Measurements from ENCODE around the gene PTPN6. TPM values are rescaled to one million over a fixed set of nuclear protein-coding genes. Genes with fewer than 3 reads are reported as not detected.
A peak's percentile ranks its signal among the peaks of the same experiment; 100 is the strongest.

The PTPN6 gene
- total and polyA plus RNA-seq, 9 of the 15 experiments (the other 6 are each of a cell fraction or from before 2014, with no cell fraction given) = 1.5 to 5.1 (median 3.9) TPM

DNA sequence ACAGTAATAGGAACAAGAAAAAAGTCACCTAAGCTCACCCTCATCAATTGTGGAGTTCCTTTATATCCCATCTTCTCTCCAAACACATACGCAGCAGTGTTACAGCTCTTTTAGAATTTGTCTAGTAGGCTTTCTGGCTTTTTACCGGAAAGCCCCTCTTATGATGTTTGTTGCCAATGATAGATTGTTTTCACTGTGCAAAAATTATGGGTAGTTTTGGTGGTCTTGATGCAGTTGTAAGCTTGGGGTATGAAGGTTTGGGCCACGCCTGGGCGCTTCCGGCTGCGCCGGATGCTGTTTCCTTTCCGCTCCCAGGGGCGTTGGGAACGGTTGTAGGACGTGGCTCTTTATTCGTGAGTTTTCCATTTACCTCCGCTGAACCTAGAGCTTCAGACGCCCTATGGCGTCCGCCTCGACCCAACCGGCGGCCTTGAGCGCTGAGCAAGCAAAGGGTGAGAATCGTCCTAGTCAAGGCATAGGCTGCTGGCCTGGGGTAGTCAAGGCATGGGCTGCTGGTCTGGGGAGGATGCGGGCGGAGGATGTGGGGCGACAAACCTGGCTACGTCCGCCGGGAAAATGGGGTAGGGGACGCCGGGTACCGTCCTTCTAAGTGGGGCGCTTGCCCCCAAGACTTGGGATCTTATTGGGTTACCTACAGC is 7.3 kb upstream of the PTPN6 start, which contains the start of the genes C12orf57 and RNU7-1 (continued):
- TF ChIP-seq BRD9 (IDR thresholded peaks at IDR 0.05; ENCODE audit: low read depth, partially characterized antibody) = no peak
- TF ChIP-seq, protein P1, sequence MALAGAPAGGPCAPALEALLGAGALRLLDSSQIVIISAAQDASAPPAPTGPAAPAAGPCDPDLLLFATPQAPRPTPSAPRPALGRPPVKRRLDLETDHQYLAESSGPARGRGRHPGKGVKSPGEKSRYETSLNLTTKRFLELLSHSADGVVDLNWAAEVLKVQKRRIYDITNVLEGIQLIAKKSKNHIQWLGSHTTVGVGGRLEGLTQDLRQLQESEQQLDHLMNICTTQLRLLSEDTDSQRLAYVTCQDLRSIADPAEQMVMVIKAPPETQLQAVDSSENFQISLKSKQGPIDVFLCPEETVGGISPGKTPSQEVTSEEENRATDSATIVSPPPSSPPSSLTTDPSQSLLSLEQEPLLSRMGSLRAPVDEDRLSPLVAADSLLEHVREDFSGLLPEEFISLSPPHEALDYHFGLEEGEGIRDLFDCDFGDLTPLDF (CRISPR knock-in tag; IDR thresholded peaks at IDR 0.05) = no peak
- TF ChIP-seq, protein P2, sequence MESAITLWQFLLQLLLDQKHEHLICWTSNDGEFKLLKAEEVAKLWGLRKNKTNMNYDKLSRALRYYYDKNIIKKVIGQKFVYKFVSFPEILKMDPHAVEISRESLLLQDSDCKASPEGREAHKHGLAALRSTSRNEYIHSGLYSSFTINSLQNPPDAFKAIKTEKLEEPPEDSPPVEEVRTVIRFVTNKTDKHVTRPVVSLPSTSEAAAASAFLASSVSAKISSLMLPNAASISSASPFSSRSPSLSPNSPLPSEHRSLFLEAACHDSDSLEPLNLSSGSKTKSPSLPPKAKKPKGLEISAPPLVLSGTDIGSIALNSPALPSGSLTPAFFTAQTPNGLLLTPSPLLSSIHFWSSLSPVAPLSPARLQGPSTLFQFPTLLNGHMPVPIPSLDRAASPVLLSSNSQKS (CRISPR knock-in tag; IDR thresholded peaks at IDR 0.05) = peak; percentile 93
- TF ChIP-seq SUPT5H (IDR thresholded peaks at IDR 0.05) = peak; percentile 100
- peak; percentile 65; the same call in 1 of the 2 replicates for TF ChIP-seq PHF8 (IDR thresholded peaks at IDR 0.05; ENCODE audit: borderline replicate concordance, low read length)
- peak; percentile 99 for TF ChIP-seq POLR2B (IDR thresholded peaks at IDR 0.05; ENCODE audit: low read depth, partially characterized antibody)
- TF ChIP-seq ZBED1 (IDR thresholded peaks at IDR 0.05) = peak; percentile 98
- TF ChIP-seq, protein P3, sequence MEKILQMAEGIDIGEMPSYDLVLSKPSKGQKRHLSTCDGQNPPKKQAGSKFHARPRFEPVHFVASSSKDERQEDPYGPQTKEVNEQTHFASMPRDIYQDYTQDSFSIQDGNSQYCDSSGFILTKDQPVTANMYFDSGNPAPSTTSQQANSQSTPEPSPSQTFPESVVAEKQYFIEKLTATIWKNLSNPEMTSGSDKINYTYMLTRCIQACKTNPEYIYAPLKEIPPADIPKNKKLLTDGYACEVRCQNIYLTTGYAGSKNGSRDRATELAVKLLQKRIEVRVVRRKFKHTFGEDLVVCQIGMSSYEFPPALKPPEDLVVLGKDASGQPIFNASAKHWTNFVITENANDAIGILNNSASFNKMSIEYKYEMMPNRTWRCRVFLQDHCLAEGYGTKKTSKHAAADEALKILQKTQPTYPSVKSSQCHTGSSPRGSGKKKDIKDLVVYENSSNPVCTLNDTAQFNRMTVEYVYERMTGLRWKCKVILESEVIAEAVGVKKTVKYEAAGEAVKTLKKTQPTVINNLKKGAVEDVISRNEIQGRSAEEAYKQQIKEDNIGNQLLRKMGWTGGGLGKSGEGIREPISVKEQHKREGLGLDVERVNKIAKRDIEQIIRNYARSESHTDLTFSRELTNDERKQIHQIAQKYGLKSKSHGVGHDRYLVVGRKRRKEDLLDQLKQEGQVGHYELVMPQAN (IDR thresholded peaks at IDR 0.05; ENCODE audit: borderline replicate concordance) = peak; percentile 47; the same call in 1 of the 2 replicates
- no peak for TF ChIP-seq TCF7L2 (IDR thresholded peaks at IDR 0.05; ENCODE audit: low read depth, low read length)
- no peak for TF ChIP-seq NR2C1 (IDR thresholded peaks at IDR 0.05)
- peak; percentile 58 for TF ChIP-seq NR2C1 (tag; IDR thresholded peaks at IDR 0.05)
- TF ChIP-seq ZFP36 (IDR thresholded peaks at IDR 0.05; ENCODE audit: low read depth, low read length, partially characterized antibody) = no peak
- peak; percentile 72 for TF ChIP-seq NELFE (IDR thresholded peaks at IDR 0.05; ENCODE audit: insufficient read depth, insufficient read length)
- TF ChIP-seq SAFB (IDR thresholded peaks at IDR 0.05; ENCODE audit: borderline replicate concordance, low read depth, low read length) = no peak
- peak; percentile 67 for TF ChIP-seq SP1 (CRISPR knock-in tag; IDR thresholded peaks at IDR 0.05)
- TF ChIP-seq EWSR1 (IDR thresholded peaks at IDR 0.05; ENCODE audit: borderline replicate concordance, low read depth, partially characterized antibody) = peak; percentile 91

Data from K562 (cell line).